HEK293 (cell line): ENCODE results near the gene CAGE1.

Experiments
- BCL11B ChIP-seq: fragments of 450-650 bp; formaldehyde crosslinking; IDR thresholded peaks from 2 replicates; pipeline ENCODE4 v1.5.1; 2016; ENCODE audit warnings: low read depth, missing biosample characterization, missing genetic modification characterization
- EGR2 ChIP-seq: fragments of 450-650 bp; formaldehyde crosslinking; IDR thresholded peaks from 2 replicates; pipeline ENCODE4 v1.5.1; 2016; ENCODE audit warnings: low read depth, missing biosample characterization, missing genetic modification characterization
- HOXC10 ChIP-seq: sonication (generic); formaldehyde crosslinking; IDR thresholded peaks from 2 replicates; pipeline ENCODE4 v1.8.1; 2023; ENCODE audit warnings: mild to moderate bottlenecking, missing genetic modification reagents
- KLF10 ChIP-seq: fragments of 450-650 bp; IDR thresholded peaks from 2 replicates; pipeline ENCODE4 v1.5.1; 2018; ENCODE audit warnings: missing biosample characterization, mild to moderate bottlenecking, missing genetic modification characterization
- KLF7 ChIP-seq: fragments of 450-650 bp; formaldehyde crosslinking; IDR thresholded peaks from 2 replicates; pipeline ENCODE4 v1.5.1; 2016; ENCODE audit warnings: missing biosample characterization, missing genetic modification characterization, borderline replicate concordance
- PRDM1 ChIP-seq: fragments of 450-650 bp; formaldehyde crosslinking; IDR thresholded peaks from 2 replicates; pipeline ENCODE4; 2016; ENCODE audit warnings: missing biosample characterization, missing genetic modification characterization
- REPIN1 ChIP-seq: fragments of 450-650 bp; formaldehyde crosslinking; IDR thresholded peaks from 2 replicates; pipeline ENCODE4 v1.5.1; 2017; ENCODE audit warnings: missing biosample characterization, missing genetic modification characterization, low read depth
- SCRT1 ChIP-seq: fragments of 450-650 bp; formaldehyde crosslinking; IDR thresholded peaks from 2 replicates; pipeline ENCODE4 v1.5.1; 2016; ENCODE audit warnings: missing biosample characterization, missing genetic modification characterization, borderline replicate concordance
- SP3 ChIP-seq: fragments of 450-650 bp; formaldehyde crosslinking; IDR thresholded peaks from 2 replicates; pipeline ENCODE4 v1.5.1; 2016; ENCODE audit warnings: missing biosample characterization, missing genetic modification characterization
- SP7 ChIP-seq: fragments of 450-650 bp; formaldehyde crosslinking; IDR thresholded peaks from 2 replicates; pipeline ENCODE4 v1.5.1; 2016; ENCODE audit warnings: missing biosample characterization, missing genetic modification characterization
- TCF7L2 ChIP-seq: IDR thresholded peaks from 2 replicates; pipeline ENCODE4 v1.6.1; 2011; ENCODE audit warnings: low read depth, mild to moderate bottlenecking, inconsistent platforms, low read length, moderate library complexity, borderline replicate concordance
- YY2 ChIP-seq: fragments of 450-650 bp; formaldehyde crosslinking; IDR thresholded peaks from 2 replicates; pipeline ENCODE4 v1.5.1; 2016; ENCODE audit warnings: missing biosample characterization, missing genetic modification characterization
- ZBTB17 ChIP-seq: fragments of 450-650 bp; formaldehyde crosslinking; IDR thresholded peaks from 2 replicates; pipeline ENCODE4 v1.5.1; 2016; ENCODE audit warnings: missing biosample characterization, missing genetic modification characterization
- ZFP3 ChIP-seq: fragments of 450-650 bp; formaldehyde crosslinking; IDR thresholded peaks from 2 replicates; pipeline ENCODE4 v1.5.1; 2016; ENCODE audit warnings: low read depth, missing biosample characterization, missing genetic modification characterization
- ZFP37 ChIP-seq: fragments of 450-650 bp; formaldehyde crosslinking; IDR thresholded peaks from 2 replicates; pipeline ENCODE4 v1.5.1; 2016; ENCODE audit warnings: missing biosample characterization, missing genetic modification characterization
- ZIC2 ChIP-seq: fragments of 450-650 bp; formaldehyde crosslinking; IDR thresholded peaks from 2 replicates; pipeline ENCODE4 v1.5.1; 2016; ENCODE audit warnings: missing biosample characterization, missing genetic modification characterization
- ZNF23 ChIP-seq: fragments of 450-650 bp; formaldehyde crosslinking; IDR thresholded peaks from 2 replicates; pipeline ENCODE4 v1.5.1; 2016; ENCODE audit warnings: missing biosample characterization, missing genetic modification characterization, borderline replicate concordance
- ZNF239 ChIP-seq: fragments of 450-650 bp; formaldehyde crosslinking; IDR thresholded peaks from 2 replicates; pipeline ENCODE4 v1.5.1; 2016; ENCODE audit warnings: missing biosample characterization, missing genetic modification characterization
- ZNF311 ChIP-seq: fragments of 450-650 bp; formaldehyde crosslinking; IDR thresholded peaks from 2 replicates; pipeline ENCODE4 v1.5.1; 2017; ENCODE audit warnings: missing biosample characterization, missing genetic modification characterization, borderline replicate concordance
- ZNF335 ChIP-seq: fragments of 450-650 bp; formaldehyde crosslinking; conservative IDR thresholded peaks from 2 replicates; pipeline ENCODE4 v1.5.1; 2016; ENCODE audit warnings: missing biosample characterization, missing genetic modification characterization
- ZNF404 ChIP-seq: fragments of 450-650 bp; formaldehyde crosslinking; IDR thresholded peaks from 2 replicates; pipeline ENCODE4 v1.5.1; 2017; ENCODE audit warnings: missing biosample characterization, missing genetic modification characterization
- ZNF510 ChIP-seq: fragments of 450-650 bp; formaldehyde crosslinking; IDR thresholded peaks from 2 replicates; pipeline ENCODE4 v1.5.1; 2018; ENCODE audit warnings: mild to moderate bottlenecking, missing genetic modification characterization, missing biosample characterization; ENCODE audit not compliant: insufficient replicate concordance
- ZNF558 ChIP-seq: fragments of 450-650 bp; formaldehyde crosslinking; IDR thresholded peaks from 2 replicates; pipeline ENCODE4 v1.5.1; 2016; ENCODE audit warnings: missing biosample characterization, missing genetic modification characterization
- ZNF560 ChIP-seq: fragments of 450-650 bp; formaldehyde crosslinking; IDR thresholded peaks from 2 replicates; pipeline ENCODE4 v1.5.1; 2017; ENCODE audit warnings: missing biosample characterization, missing genetic modification characterization, borderline replicate concordance
- ZNF561 ChIP-seq: fragments of 450-650 bp; IDR thresholded peaks from 2 replicates; pipeline ENCODE4 v1.5.1; 2018; ENCODE audit warnings: missing biosample characterization, missing genetic modification characterization, borderline replicate concordance
- ZNF600 ChIP-seq: fragments of 450-650 bp; formaldehyde crosslinking; IDR thresholded peaks from 2 replicates; pipeline ENCODE4 v1.5.1; 2016; ENCODE audit warnings: missing biosample characterization, missing genetic modification characterization
- ZNF664 ChIP-seq: fragments of 450-650 bp; formaldehyde crosslinking; IDR thresholded peaks from 2 replicates; pipeline ENCODE4 v1.5.1; 2016; ENCODE audit warnings: missing biosample characterization, missing genetic modification characterization
- ZNF701 ChIP-seq: fragments of 450-650 bp; formaldehyde crosslinking; IDR thresholded peaks from 2 replicates; pipeline ENCODE4 v1.5.1; 2016; ENCODE audit warnings: missing biosample characterization, missing genetic modification characterization
- ZXDB ChIP-seq: fragments of 450-650 bp; formaldehyde crosslinking; IDR thresholded peaks from 2 replicates; pipeline ENCODE4 v1.5.1; 2016; ENCODE audit warnings: missing biosample characterization, missing genetic modification characterization
- TF ChIP-seq, protein P1 (sequence below): fragments of 450-650 bp; formaldehyde crosslinking; IDR thresholded peaks from 2 replicates; pipeline ENCODE4 v1.5.1; 2017; ENCODE audit warnings: missing biosample characterization, missing genetic modification characterization
- TF ChIP-seq, protein P2 (sequence below): fragments of 450-650 bp; formaldehyde crosslinking; IDR thresholded peaks from 2 replicates; pipeline ENCODE4 v1.5.1; 2016; ENCODE audit warnings: missing biosample characterization, missing genetic modification characterization, borderline replicate concordance
- TF ChIP-seq, protein P3 (sequence below): fragments of 450-650 bp; formaldehyde crosslinking; IDR thresholded peaks from 2 replicates; pipeline ENCODE4 v1.5.1; 2016; ENCODE audit warnings: missing biosample characterization, missing genetic modification characterization
- TF ChIP-seq, protein P4 (sequence below): fragments of 450-650 bp; formaldehyde crosslinking; IDR thresholded peaks from 2 replicates; pipeline ENCODE4 v1.5.1; 2016; ENCODE audit warnings: missing biosample characterization, missing genetic modification characterization

The CAGE1 gene

DNA sequence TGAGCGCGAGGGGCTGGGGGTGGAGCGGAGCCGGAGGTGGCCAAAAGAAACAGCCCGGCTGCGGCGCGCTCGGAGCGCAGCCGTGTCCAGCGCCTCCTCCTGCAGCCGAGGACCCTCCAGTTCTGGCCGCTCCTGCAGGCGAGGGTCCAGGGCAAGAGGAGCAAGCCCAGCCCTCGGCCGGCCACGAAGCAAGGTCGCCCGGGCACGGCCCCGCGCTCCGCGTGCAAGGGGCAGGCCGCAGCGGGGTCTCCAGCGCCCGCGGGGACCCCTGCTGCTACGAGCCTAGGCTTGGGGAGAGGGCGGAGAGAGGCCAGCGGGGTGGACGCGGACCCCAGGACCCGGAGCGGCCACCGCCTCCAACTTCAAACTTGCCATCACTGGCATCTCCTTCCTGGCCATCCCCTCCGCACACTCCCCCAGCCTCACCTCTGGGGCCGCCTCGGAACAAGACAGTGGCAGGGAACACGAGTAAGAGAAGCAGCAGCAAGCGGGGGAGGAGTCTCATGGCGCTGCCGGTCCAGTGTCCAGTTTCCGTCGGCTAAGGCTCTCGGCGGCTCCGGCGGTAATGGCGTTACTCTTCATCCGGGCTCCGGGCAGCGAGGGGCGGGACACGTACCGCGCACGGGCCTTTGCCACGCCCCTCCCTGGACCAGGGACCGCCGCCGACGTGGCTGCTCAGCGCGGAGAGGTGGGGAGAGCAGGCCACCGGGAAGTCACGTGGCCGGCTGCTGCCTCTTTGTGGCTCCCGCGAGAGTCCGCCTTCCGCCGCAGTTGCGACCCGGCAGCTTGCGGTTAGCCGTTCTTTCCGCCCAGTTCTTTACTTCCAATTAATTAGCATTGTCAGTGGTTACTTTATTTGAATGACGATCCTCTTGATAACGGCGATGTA, 76.7 kb downstream of the CAGE1 start, which contains the start of gene SSR1 (continued):
- TF ChIP-seq, protein P1, sequence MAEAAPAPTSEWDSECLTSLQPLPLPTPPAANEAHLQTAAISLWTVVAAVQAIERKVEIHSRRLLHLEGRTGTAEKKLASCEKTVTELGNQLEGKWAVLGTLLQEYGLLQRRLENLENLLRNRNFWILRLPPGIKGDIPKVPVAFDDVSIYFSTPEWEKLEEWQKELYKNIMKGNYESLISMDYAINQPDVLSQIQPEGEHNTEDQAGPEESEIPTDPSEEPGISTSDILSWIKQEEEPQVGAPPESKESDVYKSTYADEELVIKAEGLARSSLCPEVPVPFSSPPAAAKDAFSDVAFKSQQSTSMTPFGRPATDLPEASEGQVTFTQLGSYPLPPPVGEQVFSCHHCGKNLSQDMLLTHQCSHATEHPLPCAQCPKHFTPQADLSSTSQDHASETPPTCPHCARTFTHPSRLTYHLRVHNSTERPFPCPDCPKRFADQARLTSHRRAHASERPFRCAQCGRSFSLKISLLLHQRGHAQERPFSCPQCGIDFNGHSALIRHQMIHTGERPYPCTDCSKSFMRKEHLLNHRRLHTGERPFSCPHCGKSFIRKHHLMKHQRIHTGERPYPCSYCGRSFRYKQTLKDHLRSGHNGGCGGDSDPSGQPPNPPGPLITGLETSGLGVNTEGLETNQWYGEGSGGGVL (tag by site-specific recombination), result no peak
- TF ChIP-seq SP3 (tag by site-specific recombination) (peak; percentile 90), ZXDB (tag by site-specific recombination) (peak; percentile 88), EGR2 (tag by site-specific recombination) (no peak; the same call in 1 of the 2 replicates), HOXC10 (CRISPR knock-in tag) (no peak), ZNF558 (no peak), ZFP37 (peak; percentile 23; the same call in 1 of the 2 replicates), ZNF701 (tag by site-specific recombination) (no peak), ZNF404 (tag by site-specific recombination) (no peak), YY2 (tag by site-specific recombination) (peak; percentile 69), KLF10 (tag by site-specific recombination) (peak; percentile 82), ZNF311 (tag by site-specific recombination) (no peak), ZBTB17 (peak; percentile 63), ZNF560 (tag by site-specific recombination) (no peak), ZNF239 (tag by site-specific recombination) (no peak), ZNF600 (tag by site-specific recombination) (peak; percentile 35; the same call in 1 of the 2 replicates), PRDM1 (tag by site-specific recombination) (no peak), ZNF23 (tag by site-specific recombination) (no peak), REPIN1 (tag by site-specific recombination) (no peak), ZIC2 (tag by site-specific recombination) (peak; percentile 90), ZNF510 (tag by site-specific recombination) (no peak), ZFP3 (tag by site-specific recombination) (no peak), SP7 (peak; percentile 91), ZNF561 (tag by site-specific recombination) (peak; percentile 72; the same call in 1 of the 2 replicates), TCF7L2 (no peak), BCL11B (tag by site-specific recombination) (no peak; the same call in 1 of the 2 replicates), KLF7 (no peak), ZNF664 (tag by site-specific recombination) (no peak), SCRT1 (tag by site-specific recombination) (no peak), ZNF335 (peak; percentile 54)
- TF ChIP-seq, protein P2, sequence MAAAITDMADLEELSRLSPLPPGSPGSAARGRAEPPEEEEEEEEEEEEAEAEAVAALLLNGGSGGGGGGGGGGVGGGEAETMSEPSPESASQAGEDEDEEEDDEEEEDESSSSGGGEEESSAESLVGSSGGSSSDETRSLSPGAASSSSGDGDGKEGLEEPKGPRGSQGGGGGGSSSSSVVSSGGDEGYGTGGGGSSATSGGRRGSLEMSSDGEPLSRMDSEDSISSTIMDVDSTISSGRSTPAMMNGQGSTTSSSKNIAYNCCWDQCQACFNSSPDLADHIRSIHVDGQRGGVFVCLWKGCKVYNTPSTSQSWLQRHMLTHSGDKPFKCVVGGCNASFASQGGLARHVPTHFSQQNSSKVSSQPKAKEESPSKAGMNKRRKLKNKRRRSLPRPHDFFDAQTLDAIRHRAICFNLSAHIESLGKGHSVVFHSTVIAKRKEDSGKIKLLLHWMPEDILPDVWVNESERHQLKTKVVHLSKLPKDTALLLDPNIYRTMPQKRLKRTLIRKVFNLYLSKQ (tag by site-specific recombination), result no peak
- TF ChIP-seq, protein P3, sequence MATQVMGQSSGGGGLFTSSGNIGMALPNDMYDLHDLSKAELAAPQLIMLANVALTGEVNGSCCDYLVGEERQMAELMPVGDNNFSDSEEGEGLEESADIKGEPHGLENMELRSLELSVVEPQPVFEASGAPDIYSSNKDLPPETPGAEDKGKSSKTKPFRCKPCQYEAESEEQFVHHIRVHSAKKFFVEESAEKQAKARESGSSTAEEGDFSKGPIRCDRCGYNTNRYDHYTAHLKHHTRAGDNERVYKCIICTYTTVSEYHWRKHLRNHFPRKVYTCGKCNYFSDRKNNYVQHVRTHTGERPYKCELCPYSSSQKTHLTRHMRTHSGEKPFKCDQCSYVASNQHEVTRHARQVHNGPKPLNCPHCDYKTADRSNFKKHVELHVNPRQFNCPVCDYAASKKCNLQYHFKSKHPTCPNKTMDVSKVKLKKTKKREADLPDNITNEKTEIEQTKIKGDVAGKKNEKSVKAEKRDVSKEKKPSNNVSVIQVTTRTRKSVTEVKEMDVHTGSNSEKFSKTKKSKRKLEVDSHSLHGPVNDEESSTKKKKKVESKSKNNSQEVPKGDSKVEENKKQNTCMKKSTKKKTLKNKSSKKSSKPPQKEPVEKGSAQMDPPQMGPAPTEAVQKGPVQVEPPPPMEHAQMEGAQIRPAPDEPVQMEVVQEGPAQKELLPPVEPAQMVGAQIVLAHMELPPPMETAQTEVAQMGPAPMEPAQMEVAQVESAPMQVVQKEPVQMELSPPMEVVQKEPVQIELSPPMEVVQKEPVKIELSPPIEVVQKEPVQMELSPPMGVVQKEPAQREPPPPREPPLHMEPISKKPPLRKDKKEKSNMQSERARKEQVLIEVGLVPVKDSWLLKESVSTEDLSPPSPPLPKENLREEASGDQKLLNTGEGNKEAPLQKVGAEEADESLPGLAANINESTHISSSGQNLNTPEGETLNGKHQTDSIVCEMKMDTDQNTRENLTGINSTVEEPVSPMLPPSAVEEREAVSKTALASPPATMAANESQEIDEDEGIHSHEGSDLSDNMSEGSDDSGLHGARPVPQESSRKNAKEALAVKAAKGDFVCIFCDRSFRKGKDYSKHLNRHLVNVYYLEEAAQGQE (tag by site-specific recombination), result no peak
- TF ChIP-seq, protein P4, sequence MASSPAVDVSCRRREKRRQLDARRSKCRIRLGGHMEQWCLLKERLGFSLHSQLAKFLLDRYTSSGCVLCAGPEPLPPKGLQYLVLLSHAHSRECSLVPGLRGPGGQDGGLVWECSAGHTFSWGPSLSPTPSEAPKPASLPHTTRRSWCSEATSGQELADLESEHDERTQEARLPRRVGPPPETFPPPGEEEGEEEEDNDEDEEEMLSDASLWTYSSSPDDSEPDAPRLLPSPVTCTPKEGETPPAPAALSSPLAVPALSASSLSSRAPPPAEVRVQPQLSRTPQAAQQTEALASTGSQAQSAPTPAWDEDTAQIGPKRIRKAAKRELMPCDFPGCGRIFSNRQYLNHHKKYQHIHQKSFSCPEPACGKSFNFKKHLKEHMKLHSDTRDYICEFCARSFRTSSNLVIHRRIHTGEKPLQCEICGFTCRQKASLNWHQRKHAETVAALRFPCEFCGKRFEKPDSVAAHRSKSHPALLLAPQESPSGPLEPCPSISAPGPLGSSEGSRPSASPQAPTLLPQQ (tag by site-specific recombination), result peak; percentile 25; the same call in 1 of the 2 replicates
